ENCODE data around the gene GPR83.
A peak's percentile ranks its signal among the peaks of the same experiment; 100 is the strongest.

GPR83 gene

GRCh38 chr11:94336033-94336432 lies 65.2 kb downstream of the GPR83 start:
- no peak overlapping the region for H3K9ac ChIP-seq (ENCODE audit: low read length)
- no peak overlapping the region for H4K8ac ChIP-seq (ENCODE audit: low read depth, low read length)
- no peak overlapping the region for H3K18ac ChIP-seq (ENCODE audit: low read length)
- no peak overlapping the region for H3K4ac ChIP-seq (ENCODE audit: low read depth, low read length)
- no peak overlapping the region for H4K12ac ChIP-seq (ENCODE audit: low read depth, low read length)
- H2BK120ac ChIP-seq (ENCODE audit: insufficient read depth, low read length, poor library complexity): no peak overlapping the region
- no peak overlapping the region for H2AK5ac ChIP-seq (ENCODE audit: low read length)
- H3K79me2 ChIP-seq (ENCODE audit: control insufficient read depth, insufficient read depth, low read length, poor library complexity): no peaks in the 10 kb centered on the region
- no peaks in the 10 kb centered on the region for H3K79me1 ChIP-seq (ENCODE audit: low read length)
- H3K4me3 ChIP-seq (ENCODE audit: low read depth, low read length): no peak overlapping the region
- no peak overlapping the region for H2AFZ ChIP-seq (ENCODE audit: insufficient read depth, low read length, poor library complexity)
- H3K14ac ChIP-seq (ENCODE audit: low read length): no peak overlapping the region
- H3K9me3 ChIP-seq (ENCODE audit: insufficient read depth, low read depth, low read length): no peaks in the 10 kb centered on the region
- no CpG with 5 or more reads among the region's 6 CpGs for WGBS (ENCODE audit: extremely low coverage, insufficient coverage, insufficient read length)
- no peak overlapping the region for H4K91ac ChIP-seq (ENCODE audit: low read depth, low read length)
- no peak overlapping the region for H3K27ac ChIP-seq (ENCODE audit: low read depth, low read length)
- H3K36me3 ChIP-seq (ENCODE audit: control insufficient read depth in 1 of 2, insufficient read depth in 2 of 2, low read length in 2 of 2): no peaks in the 10 kb centered on the region
- no peak overlapping the region for H2BK5ac ChIP-seq (ENCODE audit: low read depth, low read length, poor library complexity)
- H3K23ac ChIP-seq (ENCODE audit: low read length): no peak overlapping the region
- no peaks in the 10 kb centered on the region for H3K27me3 ChIP-seq (ENCODE audit: insufficient read depth, low read length)
- H2BK12ac ChIP-seq (ENCODE audit: low read length): no peak overlapping the region
- no peaks in the 10 kb centered on the region for H3K4me1 ChIP-seq (ENCODE audit: control insufficient read depth in 1 of 2, insufficient read depth in 2 of 2, low read length in 2 of 2)
- DNase-seq: no peak
- no peak overlapping the region for H3K4me2 ChIP-seq (ENCODE audit: low read length)

- Histone ChIP-seq H3K36me3 (ENCODE audit: control insufficient read depth in 1 of 2, insufficient read depth in 2 of 2, low read length in 2 of 2) (no peaks in the 10 kb centered on the region), H3K79me2 (ENCODE audit: control insufficient read depth, insufficient read depth, low read length, poor library complexity) (no peaks in the 10 kb centered on the region), H3K27me3 (ENCODE audit: insufficient read depth, low read length) (no peaks in the 10 kb centered on the region)
Measured at GRCh38 chr11:94332814-94333213, 68.4 kb downstream of the GPR83 start.

GRCh38 chr11:94330789-94331188 lies 70.4 kb downstream of the GPR83 start:
- Histone ChIP-seq H4K91ac (ENCODE audit: low read depth, low read length) (no peak overlapping the region), H2BK5ac (ENCODE audit: low read depth, low read length, poor library complexity) (no peak overlapping the region), H3K27ac (ENCODE audit: low read depth, low read length) (no peak overlapping the region), H3K18ac (ENCODE audit: low read length) (no peak overlapping the region), H3K36me3 (ENCODE audit: control insufficient read depth in 1 of 2, insufficient read depth in 2 of 2, low read length in 2 of 2) (no peaks in the 10 kb centered on the region), H3K4ac (ENCODE audit: low read depth, low read length) (no peak overlapping the region), H3K4me3 (ENCODE audit: low read depth, low read length) (no peak overlapping the region), H3K14ac (ENCODE audit: low read length) (no peak overlapping the region), H2BK12ac (ENCODE audit: low read length) (no peak overlapping the region), H3K9me3 (ENCODE audit: insufficient read depth, low read depth, low read length) (no peaks in the 10 kb centered on the region), H3K79me2 (ENCODE audit: control insufficient read depth, insufficient read depth, low read length, poor library complexity) (no peaks in the 10 kb centered on the region), H2AK5ac (ENCODE audit: low read length) (no peak overlapping the region), H2BK120ac (ENCODE audit: insufficient read depth, low read length, poor library complexity) (no peak overlapping the region), H4K12ac (ENCODE audit: low read depth, low read length) (no peak overlapping the region), H3K27me3 (ENCODE audit: insufficient read depth, low read length) (no peaks in the 10 kb centered on the region), H3K23ac (ENCODE audit: low read length) (no peak overlapping the region), H3K4me2 (ENCODE audit: low read length) (no peak overlapping the region), H3K79me1 (ENCODE audit: low read length) (no peaks in the 10 kb centered on the region), H2AFZ (ENCODE audit: insufficient read depth, low read length, poor library complexity) (no peak overlapping the region), H4K8ac (ENCODE audit: low read depth, low read length) (no peak overlapping the region), H3K9ac (ENCODE audit: low read length) (no peak overlapping the region), H3K4me1 (ENCODE audit: control insufficient read depth in 1 of 2, insufficient read depth in 2 of 2, low read length in 2 of 2) (no peaks in the 10 kb centered on the region)
- WGBS (ENCODE audit: extremely low coverage, insufficient coverage, insufficient read length): no CpG with 5 or more reads among the region's 2 CpGs
- peak in 1 of 2 donors; percentile 70 for DNase-seq

More at GRCh38 chr11:94332814-94333213, 68.4 kb downstream of the GPR83 start:
- H3K27ac ChIP-seq (ENCODE audit: low read depth, low read length): no peak overlapping the region
- H4K8ac ChIP-seq (ENCODE audit: low read depth, low read length): no peak overlapping the region
- H3K23ac ChIP-seq (ENCODE audit: low read length): no peak overlapping the region
- no peak overlapping the region for H3K4ac ChIP-seq (ENCODE audit: low read depth, low read length)
- no peak overlapping the region for H2BK5ac ChIP-seq (ENCODE audit: low read depth, low read length, poor library complexity)
- no peak overlapping the region for H4K91ac ChIP-seq (ENCODE audit: low read depth, low read length)
- no peak overlapping the region for H4K12ac ChIP-seq (ENCODE audit: low read depth, low read length)
- no peaks in the 10 kb centered on the region for H3K79me1 ChIP-seq (ENCODE audit: low read length)
- no peak overlapping the region for H3K4me3 ChIP-seq (ENCODE audit: low read depth, low read length)
- H2AK5ac ChIP-seq (ENCODE audit: low read length): no peak overlapping the region
- H3K4me1 ChIP-seq (ENCODE audit: control insufficient read depth in 1 of 2, insufficient read depth in 2 of 2, low read length in 2 of 2): no peaks in the 10 kb centered on the region
- no peak overlapping the region for H2AFZ ChIP-seq (ENCODE audit: insufficient read depth, low read length, poor library complexity)
- no peak for DNase-seq
- H3K18ac ChIP-seq (ENCODE audit: low read length): no peak overlapping the region
- no peak overlapping the region for H3K9ac ChIP-seq (ENCODE audit: low read length)
- no peaks in the 10 kb centered on the region for H3K9me3 ChIP-seq (ENCODE audit: insufficient read depth, low read depth, low read length)
- H3K4me2 ChIP-seq (ENCODE audit: low read length): no peak overlapping the region
- H2BK120ac ChIP-seq (ENCODE audit: insufficient read depth, low read length, poor library complexity): no peak overlapping the region
- H3K14ac ChIP-seq (ENCODE audit: low read length): no peak overlapping the region
- no peak overlapping the region for H2BK12ac ChIP-seq (ENCODE audit: low read length)

GRCh38 chr11:94329501-94329900 lies 71.7 kb downstream of the GPR83 start:
- no peaks in the 10 kb centered on the region for H3K27me3 ChIP-seq (ENCODE audit: insufficient read depth, low read length)
- H3K79me1 ChIP-seq (ENCODE audit: low read length): no peaks in the 10 kb centered on the region
- no peak overlapping the region for H3K18ac ChIP-seq (ENCODE audit: low read length)
- no peaks in the 10 kb centered on the region for H3K36me3 ChIP-seq (ENCODE audit: control insufficient read depth in 1 of 2, insufficient read depth in 2 of 2, low read length in 2 of 2)
- no peak overlapping the region for H3K4me2 ChIP-seq (ENCODE audit: low read length)
- WGBS (ENCODE audit: extremely low coverage, insufficient coverage, insufficient read length): no CpG with 5 or more reads among the region's 3 CpGs
- H3K4ac ChIP-seq (ENCODE audit: low read depth, low read length): no peak overlapping the region
- H2AFZ ChIP-seq (ENCODE audit: insufficient read depth, low read length, poor library complexity): no peak overlapping the region
- H3K14ac ChIP-seq (ENCODE audit: low read length): no peak overlapping the region
- no peak overlapping the region for H3K23ac ChIP-seq (ENCODE audit: low read length)
- no peaks in the 10 kb centered on the region for H3K9me3 ChIP-seq (ENCODE audit: insufficient read depth, low read depth, low read length)
- no peak overlapping the region for H3K9ac ChIP-seq (ENCODE audit: low read length)
- H4K8ac ChIP-seq (ENCODE audit: low read depth, low read length): no peak overlapping the region
- H3K4me3 ChIP-seq (ENCODE audit: low read depth, low read length): no peak overlapping the region
- H3K27ac ChIP-seq (ENCODE audit: low read depth, low read length): no peak overlapping the region
- no peak overlapping the region for H2AK5ac ChIP-seq (ENCODE audit: low read length)
- no peaks in the 10 kb centered on the region for H3K79me2 ChIP-seq (ENCODE audit: control insufficient read depth, insufficient read depth, low read length, poor library complexity)
- DNase-seq: no peak
- H2BK12ac ChIP-seq (ENCODE audit: low read length): no peak overlapping the region
- no peak overlapping the region for H2BK5ac ChIP-seq (ENCODE audit: low read depth, low read length, poor library complexity)
- no peaks in the 10 kb centered on the region for H3K4me1 ChIP-seq (ENCODE audit: control insufficient read depth in 1 of 2, insufficient read depth in 2 of 2, low read length in 2 of 2)
- no peak overlapping the region for H2BK120ac ChIP-seq (ENCODE audit: insufficient read depth, low read length, poor library complexity)
- no peak overlapping the region for H4K12ac ChIP-seq (ENCODE audit: low read depth, low read length)
- no peak overlapping the region for H4K91ac ChIP-seq (ENCODE audit: low read depth, low read length)

All from trophoblast cell (in vitro differentiated cells and primary cell).